Left cardiac atrium (tissue), 4 donors: Measurements from ENCODE around the gene ERN2. TPM values are rescaled to one million over a fixed set of nuclear protein-coding genes. Genes with fewer than 3 reads are reported as not detected.
A peak's percentile ranks its signal among the peaks of the same experiment; 100 is the strongest.
"Not testable (repeated sequence)": the region's sequence is repeated elsewhere in the genome, so short reads cannot be mapped to it uniquely, and the experiment has no call there.

Source experiments
- ATAC-seq, 2 donors: fragments of 200-7000 bp; cut with Tn5 transposase; one replicate each; pipeline ENCODE4 v1.9.1; 2020; ENCODE audit warnings: mild to moderate bottlenecking in 2 of 2, moderate library complexity in 2 of 2
- DNase-seq: peaks from one replicate; pipeline ENCODE4 v3.0.0-alpha.2; 2020
- intact Hi-C, 2 donors: fragments of 100-400 bp; cut with DNase I; formaldehyde crosslinking; loops; one replicate each; pipeline versions ENCODE4 v1.14.1 to v1.15.1; 2022 to 2023
- long read RNA-seq: library from polyadenylated mRNA; unstranded; transcript quantifications from one replicate; pipeline ENCODE4 v2.0.0, GENCODE V29; 2021
- total RNA-seq, 2 donors: library from RNA; stranded (reverse); fragmentation: NEBNext Ultra II Directional; extraction: Animal tissue kit (Norgen Biotek cat#: 25700); gene quantifications; one replicate each; pipeline ENCODE4 v1.2.1, GENCODE V29; 2021
- donor health status: DM: no; HTN: yes; CAD: no.
- donor health status: DM: no; HTN: yes; CAD: no; lungs with severe emphysema.
- donor health status: DM: yes; HTN: yes; CAD: no.
- donor health status: Dilated cardiomyopathy.

Gene ERN2
- total RNA-seq, result under 1 TPM in 1 of 2 donors, not detected in 1; 0.34 TPM
- long read RNA-seq, result 0 reads

DNA sequence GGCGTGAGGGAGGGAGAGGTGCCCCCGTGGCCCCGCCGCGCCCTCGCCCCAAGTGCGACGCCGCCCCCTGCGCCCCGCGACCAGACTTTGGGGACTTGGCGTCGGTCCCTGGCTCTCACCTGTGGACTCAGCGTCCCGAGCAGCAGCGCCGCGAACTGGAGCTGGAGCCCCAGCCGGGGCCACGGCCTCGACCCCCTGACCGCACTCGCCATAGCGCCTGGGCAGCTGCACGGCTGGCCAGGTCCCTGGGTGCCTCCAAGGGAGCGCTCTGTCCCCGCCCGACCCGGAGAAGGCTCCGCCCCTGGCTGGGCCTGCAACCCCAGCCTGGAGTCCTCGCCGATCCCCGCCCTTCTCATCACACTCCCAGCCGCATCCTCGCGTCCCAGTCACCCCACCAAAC is at the start of gene ERN2:
Gene ERN2, minus strand, starts transcription at position 247 of the 400 bp plus-strand sequence. Its CDS starts 35 bp downstream, at position 212.
- intact Hi-C loops, result no loop called here
- ATAC-seq (no peak), DNase-seq (no peak)

GRCh38 chr16:23757937-23758619 is 45.1 kb upstream of the ERN2 start:
- intact Hi-C loops, result no loop called here
- DNase-seq (no peak), ATAC-seq (no peak)

DNA sequence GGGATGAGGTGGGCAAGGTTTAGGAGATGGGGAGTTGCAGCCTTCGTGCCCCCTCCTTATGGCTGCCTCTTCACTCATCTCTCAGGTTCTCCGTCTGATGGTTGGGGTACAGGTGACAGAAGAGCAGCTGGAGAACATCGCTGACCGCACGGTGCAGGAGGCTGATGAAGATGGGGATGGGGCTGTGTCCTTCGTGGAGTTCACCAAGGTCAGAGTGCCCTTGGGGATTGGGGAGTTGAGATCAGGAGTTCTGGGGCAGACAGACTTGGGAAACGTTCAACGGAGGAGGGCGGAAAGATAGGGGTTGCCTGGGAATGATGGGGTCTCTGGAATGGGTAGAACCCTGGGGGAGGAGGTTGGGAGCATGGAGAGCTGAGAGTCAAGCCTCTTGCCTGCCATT is 44.1 kb upstream of the ERN2 start:
- ATAC-seq, result no peak
- DNase-seq, result no peak
- intact Hi-C loops, result no loop called here

DNA sequence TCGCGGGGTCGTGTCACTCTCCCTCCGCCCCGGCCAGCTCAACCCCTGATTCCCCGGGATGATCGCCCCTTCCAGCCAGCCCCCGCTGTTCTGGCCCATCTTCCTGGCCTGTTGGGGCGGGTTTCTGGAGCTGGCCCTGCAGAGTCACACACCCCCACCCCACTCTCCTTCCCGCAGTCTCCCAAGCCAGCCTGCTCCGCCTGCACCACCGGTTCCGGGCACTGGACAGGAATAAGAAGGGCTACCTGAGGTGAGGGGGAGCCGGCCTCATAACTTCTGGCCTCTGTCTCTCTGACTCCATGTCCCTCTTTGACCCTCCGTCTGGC is 42.4 kb upstream of the ERN2 start:
- intact Hi-C loops, result no loop called here
- DNase-seq, result no peak
- no peak for ATAC-seq

- peak in 1 of 2 donors; percentile 19 for ATAC-seq
- intact Hi-C loops, result no loop called here
- DNase-seq, result peak; percentile 22
These were observed 41.8 kb upstream of the ERN2 start, which contains the start of gene CHP2 for GRCh38 chr16:23754594-23755483. TSS of gene CHP2 (plus strand) at chr16:23755026. CDS start at chr16:23755050, 24 bp downstream.

DNA sequence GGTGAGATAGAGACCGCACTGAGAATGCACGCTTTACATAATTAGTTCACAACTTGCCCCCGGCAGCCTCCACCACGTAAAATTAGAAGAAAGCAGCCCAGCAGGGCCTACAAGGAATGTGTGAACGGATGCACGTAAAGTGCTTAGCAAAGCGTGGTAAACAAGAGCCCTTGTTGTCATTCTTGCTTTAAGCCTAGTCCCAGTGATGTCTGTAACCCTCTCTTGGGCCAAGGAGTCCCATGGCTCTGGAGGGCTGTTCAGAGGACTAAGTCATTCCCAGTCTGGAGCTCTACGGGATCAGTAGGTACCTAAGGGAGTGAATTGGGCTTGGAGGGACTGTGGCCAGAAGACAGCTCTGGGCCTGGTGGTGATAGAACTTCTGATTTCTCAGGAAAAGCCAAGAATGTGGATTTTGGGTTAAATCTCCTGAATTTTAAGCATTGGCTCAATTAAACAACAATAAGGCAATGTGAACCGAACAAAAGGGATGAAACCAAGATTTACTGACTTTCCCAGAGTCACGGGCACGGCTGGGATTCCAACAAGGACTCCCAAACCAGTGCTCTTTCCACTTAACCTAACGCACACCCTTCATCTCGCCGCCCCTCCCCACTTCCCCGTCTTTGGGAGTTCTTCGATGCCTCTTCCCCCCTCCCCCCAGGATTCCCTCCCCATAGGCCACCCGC is 41.0 kb upstream of the ERN2 start:
- intact Hi-C loops, result no loop called here
- ATAC-seq (no peak), DNase-seq (no peak)

- ATAC-seq, intact Hi-C loops, DNase-seq: not testable (repeated sequence)
These were observed 38.0 kb upstream of the ERN2 start for GRCh38 chr16:23751053-23751452.

DNA sequence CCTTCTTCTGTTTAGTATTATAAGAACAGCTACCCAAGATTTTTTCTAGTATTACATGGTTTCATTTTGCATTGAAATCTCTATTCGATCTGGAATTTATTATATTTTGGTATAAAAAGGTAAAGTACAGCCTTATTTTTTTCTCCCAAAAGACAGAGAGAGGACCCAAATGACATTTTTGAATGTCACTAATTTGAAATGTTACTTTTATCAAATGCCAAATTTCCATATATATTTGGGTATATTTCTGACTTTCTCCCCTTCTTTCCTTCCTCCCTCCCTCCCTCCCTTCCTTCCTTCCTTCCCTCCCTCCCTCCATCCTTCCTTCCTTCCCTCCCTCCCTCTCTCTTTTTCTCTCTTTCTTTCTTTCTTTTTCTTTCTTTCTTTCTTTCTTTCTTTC is 35.6 kb upstream of the ERN2 start:
- intact Hi-C loops, result no loop called here
- DNase-seq (no peak), ATAC-seq (no peak)

- no peak for DNase-seq
- intact Hi-C loops, result no loop called here
- no peak for ATAC-seq
These were observed 32.2 kb upstream of the ERN2 start for GRCh38 chr16:23745263-23745662.

GRCh38 chr16:23742766-23743165 is 29.7 kb upstream of the ERN2 start:
- no peak for DNase-seq
- no peak for ATAC-seq
- intact Hi-C loops, result no loop called here

DNA sequence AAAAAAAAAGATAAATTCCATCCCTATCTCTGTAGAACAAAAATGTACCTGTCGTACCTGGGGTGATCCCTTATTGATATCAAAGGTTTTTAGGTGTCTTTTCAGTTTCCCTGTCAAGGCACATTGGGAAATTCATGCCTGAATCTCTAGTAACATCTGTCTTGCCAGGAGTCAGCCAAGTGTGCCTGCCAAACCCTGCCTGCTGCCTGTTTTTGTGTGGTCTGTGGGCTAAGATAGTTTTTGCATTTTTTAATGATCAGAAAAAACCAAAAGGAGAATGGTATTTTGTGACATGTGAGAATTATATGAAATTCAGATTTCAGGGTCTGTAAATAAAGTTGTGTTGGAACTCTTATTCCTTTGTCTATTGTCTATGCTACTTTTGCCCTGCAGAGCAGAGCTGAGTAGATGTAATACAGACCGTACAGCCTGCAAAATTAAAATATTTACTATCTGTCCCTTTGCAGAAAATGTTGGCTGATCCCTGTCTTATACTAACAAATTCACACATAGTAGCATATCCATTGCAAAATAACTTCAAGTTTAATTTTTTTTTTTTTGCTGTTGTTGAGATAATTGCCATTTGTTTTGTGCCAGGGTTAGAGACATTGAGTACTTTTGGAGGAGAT is 28.8 kb upstream of the ERN2 start:
- no peak for ATAC-seq
- intact Hi-C loops, result no loop called here
- DNase-seq, result no peak

DNA sequence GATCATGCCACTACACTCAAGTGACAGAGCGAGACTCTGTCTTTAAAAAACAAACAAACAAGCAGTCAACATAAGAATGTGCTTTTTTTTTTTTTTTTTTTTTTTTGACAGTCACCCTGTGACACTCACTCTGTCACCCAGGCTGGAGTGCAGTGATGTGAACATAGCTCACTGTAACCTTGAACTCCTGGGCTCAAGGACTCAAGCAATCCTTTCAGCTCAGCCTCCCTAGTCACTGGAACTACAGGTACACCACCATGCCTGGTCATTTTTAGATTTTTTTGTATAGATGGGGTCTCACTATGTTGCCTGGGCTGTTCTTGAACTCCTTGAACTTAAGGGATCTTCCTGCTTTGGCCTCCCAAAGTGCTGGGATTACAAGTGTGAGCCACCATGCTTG is 26.5 kb upstream of the ERN2 start:
- intact Hi-C loops, result loop anchor here (5.0 to 10.0 kb wide), 3 partner anchors 265 to 765 kb away; no protein-coding TSS in a partner anchor
- no peak for ATAC-seq
- no peak for DNase-seq

GRCh38 chr16:23737423-23738028 is 24.5 kb upstream of the ERN2 start:
- intact Hi-C loops, result loop anchor here (5.0 to 10.0 kb wide), 3 partner anchors 267 to 767 kb away; no protein-coding TSS in a partner anchor
- not testable (repeated sequence) for DNase-seq, ATAC-seq

DNA sequence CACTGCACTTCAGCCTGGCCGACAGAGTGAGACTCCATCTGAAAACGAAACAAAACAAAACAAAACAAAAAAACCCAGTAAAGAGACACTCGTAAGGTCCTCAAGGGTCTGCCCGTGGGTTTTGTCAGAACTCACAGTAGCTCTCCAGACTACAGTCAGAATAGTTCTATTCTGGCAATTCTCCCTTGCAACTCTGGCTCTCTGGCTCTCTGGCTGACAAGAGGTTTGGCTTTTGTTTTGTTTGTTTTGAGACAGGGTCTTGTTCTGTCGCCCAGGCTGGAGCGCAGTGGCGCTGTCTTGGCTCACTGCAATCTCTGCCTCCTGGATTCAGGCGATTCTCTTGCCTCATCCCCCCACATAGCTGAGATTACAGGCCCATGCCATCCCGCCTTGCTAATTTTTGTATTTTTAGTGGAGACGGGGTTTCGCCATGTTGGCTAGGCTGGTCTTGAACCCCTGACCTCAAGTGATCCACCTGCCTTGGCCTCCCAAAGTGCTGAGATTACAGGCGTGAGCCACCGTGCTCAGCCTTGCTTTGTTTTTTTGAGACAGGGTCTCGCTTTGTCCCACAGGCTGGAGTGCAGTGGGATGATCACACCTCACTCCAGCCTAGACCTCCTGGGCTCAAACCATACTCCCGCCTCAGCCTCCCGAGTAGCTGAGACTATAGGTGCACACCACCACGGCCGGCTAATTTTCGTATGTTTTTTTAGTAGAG is 21.3 kb upstream of the ERN2 start:
- intact Hi-C loops, result loop anchor here (2.0 to 10.0 kb wide), 3 partner anchors 270 to 770 kb away; no protein-coding TSS in a partner anchor
- no peak for ATAC-seq
- no peak for DNase-seq

DNA sequence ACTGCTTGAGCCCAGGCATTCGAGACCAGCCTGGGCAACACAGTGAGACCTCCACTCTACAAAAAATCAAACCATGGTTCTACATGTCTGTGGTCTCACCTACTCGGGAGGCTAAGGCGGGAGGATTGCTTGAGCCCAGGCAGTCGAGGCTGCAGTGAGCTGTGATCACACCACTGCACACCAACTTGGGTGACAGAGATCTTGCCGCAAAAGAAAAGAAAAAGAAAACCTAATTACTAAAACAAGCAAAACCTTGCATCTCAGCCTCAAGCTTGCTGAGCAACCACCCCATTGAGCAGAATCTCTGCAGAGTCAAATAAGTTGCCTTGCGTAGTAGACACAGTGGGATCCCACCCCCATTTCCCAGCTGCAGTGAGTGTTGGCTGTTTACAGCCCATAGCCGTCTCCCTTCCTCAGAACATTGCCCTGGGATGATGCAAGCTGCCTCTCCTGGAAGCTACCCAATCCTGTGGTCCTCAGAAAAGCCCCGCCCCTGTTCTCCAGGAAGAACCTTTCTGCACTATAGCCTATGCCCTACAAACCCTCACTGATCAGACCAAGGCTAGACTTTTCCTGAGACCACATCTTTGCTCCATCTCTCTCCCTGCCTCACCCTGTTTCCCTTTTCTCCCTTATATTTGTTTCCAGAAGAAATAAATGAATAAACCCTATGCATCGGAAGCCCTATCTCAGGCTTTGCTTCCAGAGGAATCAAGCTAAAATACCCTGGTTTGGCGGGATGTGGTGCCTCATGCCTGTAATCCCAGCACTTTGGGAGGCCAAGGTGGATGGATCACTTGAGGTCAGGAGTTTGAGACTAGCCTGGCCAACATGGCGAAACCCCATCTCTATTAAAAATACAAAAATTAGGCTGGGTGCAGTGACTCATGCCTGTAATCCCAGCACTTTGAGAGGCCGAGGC is 16.7 kb upstream of the ERN2 start:
- DNase-seq (no peak), ATAC-seq (peak in 1 of 2 donors; percentile 57)
- intact Hi-C loops, result loop anchor here (10.0 kb wide), 2 partner anchors 275 to 775 kb away; no protein-coding TSS in a partner anchor

DNA sequence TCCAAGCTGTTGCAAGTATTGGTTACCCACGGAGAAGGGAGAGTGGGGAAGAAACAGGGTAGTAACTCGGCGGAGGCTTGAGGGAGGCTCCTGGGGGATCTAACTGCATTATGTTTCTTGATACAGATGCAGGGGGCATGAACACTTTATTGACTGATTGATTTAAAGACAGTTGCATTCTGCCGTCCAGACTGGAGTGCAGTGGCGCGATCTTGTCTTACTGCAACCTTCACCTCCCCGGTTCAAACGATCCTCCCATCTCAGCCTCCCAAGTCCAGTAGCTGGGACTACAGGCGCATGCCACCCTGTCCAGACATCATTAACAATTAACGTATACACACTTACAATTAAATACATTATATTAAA is 15.1 kb upstream of the ERN2 start:
- intact Hi-C loops, result no loop called here
- DNase-seq (no peak), ATAC-seq (no peak)

GRCh38 chr16:23726710-23727109 is 13.7 kb upstream of the ERN2 start:
- intact Hi-C loops, result no loop called here
- ATAC-seq (no peak), DNase-seq (no peak)
